BE2C (cell line): Measurements from ENCODE around the gene NNMT.

Source experiments
- DNase-seq: peaks from one replicate; pipeline ENCODE4 v3.0.0-alpha.2; 2020
- H3K27me3 ChIP-seq: fragments of 250-450 bp; sonication (Bioruptor Pico); 2 replicates; pipeline ENCODE4 v1.5.1; 2020; ENCODE audit warnings: mild to moderate bottlenecking
- H3K36me3 ChIP-seq: fragments of 250-450 bp; sonication (Bioruptor Pico); 2 replicates; pipeline ENCODE4 v1.5.1; 2020; ENCODE audit warnings: mild to moderate bottlenecking
- H3K4me1 ChIP-seq: fragments of 250-450 bp; sonication (Bioruptor Pico); 2 replicates; pipeline ENCODE4 v1.5.1; 2020
- H3K4me3 ChIP-seq: 2 replicates; pipeline ENCODE4 v1.5.1; 2011; ENCODE audit warnings: low read depth, low read length
- H3K9me3 ChIP-seq: fragments of 250-450 bp; sonication (Bioruptor Pico); 2 replicates; pipeline ENCODE4 v1.5.1; 2020
- TF ChIP-seq, protein P1 (sequence below): IDR thresholded peaks from 2 replicates; pipeline ENCODE4 v1.5.1; 2012; ENCODE audit warnings: mild to moderate bottlenecking, low read depth, low read length

NNMT gene

DNA sequence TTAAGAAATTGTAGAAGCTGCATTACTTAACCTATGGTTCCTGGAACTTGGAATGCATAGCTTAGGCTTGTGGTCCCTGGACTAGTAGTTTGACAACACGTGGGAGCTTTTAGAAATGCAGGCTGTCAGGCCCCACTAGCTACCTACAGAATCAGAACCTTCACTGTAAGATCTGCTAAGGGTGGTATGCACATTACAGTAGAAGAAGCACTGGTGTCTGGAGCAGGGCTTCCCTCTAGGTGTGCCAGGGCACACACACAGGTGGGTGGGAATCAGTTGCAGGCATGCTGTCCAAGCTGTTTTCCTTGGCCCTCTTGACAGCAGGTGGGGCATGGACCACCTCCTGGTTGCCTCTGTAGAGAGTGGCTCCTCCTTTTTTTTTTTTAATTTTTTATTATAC, 8.8 kb downstream of the NNMT start:
- H3K4me3 ChIP-seq, result no peak overlapping the region
- no peaks in the 10 kb centered on the region for H3K36me3 ChIP-seq
- TF ChIP-seq, protein P1, sequence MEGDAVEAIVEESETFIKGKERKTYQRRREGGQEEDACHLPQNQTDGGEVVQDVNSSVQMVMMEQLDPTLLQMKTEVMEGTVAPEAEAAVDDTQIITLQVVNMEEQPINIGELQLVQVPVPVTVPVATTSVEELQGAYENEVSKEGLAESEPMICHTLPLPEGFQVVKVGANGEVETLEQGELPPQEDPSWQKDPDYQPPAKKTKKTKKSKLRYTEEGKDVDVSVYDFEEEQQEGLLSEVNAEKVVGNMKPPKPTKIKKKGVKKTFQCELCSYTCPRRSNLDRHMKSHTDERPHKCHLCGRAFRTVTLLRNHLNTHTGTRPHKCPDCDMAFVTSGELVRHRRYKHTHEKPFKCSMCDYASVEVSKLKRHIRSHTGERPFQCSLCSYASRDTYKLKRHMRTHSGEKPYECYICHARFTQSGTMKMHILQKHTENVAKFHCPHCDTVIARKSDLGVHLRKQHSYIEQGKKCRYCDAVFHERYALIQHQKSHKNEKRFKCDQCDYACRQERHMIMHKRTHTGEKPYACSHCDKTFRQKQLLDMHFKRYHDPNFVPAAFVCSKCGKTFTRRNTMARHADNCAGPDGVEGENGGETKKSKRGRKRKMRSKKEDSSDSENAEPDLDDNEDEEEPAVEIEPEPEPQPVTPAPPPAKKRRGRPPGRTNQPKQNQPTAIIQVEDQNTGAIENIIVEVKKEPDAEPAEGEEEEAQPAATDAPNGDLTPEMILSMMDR, result no peak
- no peaks in the 10 kb centered on the region for H3K4me1 ChIP-seq
- H3K9me3 ChIP-seq, result no peaks in the 10 kb centered on the region
- H3K27me3 ChIP-seq, result peaks cover 39% of the 10 kb centered on the region
- no peak for DNase-seq

DNA sequence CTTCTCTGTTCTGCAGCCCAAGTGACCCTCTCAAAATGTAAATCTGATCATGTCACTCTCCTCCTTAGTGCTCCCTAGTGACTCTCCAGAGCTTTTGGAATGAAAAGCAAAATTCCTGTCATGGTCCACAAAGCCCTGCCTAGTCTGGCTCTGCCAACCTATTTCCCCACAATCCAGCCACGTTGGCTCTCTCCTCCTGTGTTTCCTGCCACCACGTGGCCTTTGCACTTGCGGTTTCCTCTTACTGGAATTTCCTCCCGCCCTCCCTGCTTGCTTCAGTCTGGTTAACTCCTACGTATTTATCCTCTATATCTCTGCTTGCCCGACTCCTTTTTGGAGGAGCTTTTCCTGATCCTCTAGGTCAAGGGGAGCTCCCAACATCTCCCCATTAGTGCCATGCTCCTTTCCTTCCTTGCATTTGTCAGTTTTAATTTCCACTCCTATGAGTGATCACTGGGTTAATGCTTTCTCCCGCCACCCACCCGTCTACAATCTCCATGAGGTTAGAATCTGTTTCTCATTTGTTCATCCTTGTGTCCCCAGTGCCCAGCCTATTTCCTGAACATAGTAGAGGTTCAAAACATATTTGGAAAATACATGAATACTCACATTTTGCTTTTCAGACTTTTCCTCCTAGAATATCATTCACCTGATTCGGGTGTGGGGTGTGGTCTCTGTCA, 11.5 kb downstream of the NNMT start:
- no peak for DNase-seq
- peaks cover 47% of the 10 kb centered on the region for H3K27me3 ChIP-seq
- H3K9me3 ChIP-seq, result no peaks in the 10 kb centered on the region
- H3K4me3 ChIP-seq, result no peak overlapping the region
- no peaks in the 10 kb centered on the region for H3K36me3 ChIP-seq
- TF ChIP-seq, protein P1, result no peak
- H3K4me1 ChIP-seq, result no peaks in the 10 kb centered on the region

DNA sequence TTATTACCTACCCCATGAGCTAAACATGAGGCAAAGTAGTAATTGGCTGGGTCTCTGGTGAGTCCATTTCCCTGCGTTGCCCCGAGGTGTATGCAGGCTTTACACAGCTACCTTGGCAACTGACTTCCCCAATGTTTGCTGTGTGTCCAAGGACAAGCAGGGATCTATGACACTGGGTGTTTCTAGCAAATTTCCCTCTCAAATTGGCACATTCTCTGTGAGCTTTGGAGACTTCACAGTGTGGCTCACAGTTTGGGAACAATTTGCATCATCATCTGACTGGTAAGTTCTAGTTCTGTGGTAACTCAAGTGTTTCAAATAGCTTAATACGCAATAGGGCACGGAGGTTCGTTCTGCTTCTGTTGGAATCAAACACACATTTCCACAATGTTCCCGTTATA, 12.5 kb downstream of the NNMT start:
- Histone ChIP-seq H3K4me3 (no peak overlapping the region), H3K27me3 (peaks cover 47% of the 10 kb centered on the region), H3K36me3 (no peaks in the 10 kb centered on the region), H3K9me3 (no peaks in the 10 kb centered on the region), H3K4me1 (no peaks in the 10 kb centered on the region)
- TF ChIP-seq, protein P1, result no peak
- no peak for DNase-seq

DNA sequence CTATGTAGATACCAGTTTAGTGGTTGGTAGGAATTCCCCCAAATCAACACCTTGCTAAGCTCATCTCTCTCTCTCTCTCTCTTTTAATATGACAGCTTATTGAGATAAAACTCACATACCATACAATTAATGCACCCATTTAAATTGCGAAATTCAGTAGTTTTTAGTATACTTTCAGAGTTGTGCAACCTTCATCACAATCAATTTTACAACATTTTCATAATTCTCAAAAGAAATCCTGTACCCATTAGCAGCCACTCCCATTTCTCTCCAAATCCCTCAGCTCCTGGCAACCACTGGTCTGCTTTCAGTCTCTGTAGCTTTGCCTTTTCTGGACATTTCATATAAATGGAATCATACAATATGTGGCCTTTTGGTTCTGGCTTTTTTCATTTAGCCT, 13.3 kb downstream of the NNMT start:
- no peaks in the 10 kb centered on the region for H3K36me3 ChIP-seq
- H3K27me3 ChIP-seq, result peaks cover 47% of the 10 kb centered on the region
- no peaks in the 10 kb centered on the region for H3K4me1 ChIP-seq
- TF ChIP-seq, protein P1, result no peak
- no peak for DNase-seq
- H3K4me3 ChIP-seq, result no peak overlapping the region
- H3K9me3 ChIP-seq, result no peaks in the 10 kb centered on the region

DNA sequence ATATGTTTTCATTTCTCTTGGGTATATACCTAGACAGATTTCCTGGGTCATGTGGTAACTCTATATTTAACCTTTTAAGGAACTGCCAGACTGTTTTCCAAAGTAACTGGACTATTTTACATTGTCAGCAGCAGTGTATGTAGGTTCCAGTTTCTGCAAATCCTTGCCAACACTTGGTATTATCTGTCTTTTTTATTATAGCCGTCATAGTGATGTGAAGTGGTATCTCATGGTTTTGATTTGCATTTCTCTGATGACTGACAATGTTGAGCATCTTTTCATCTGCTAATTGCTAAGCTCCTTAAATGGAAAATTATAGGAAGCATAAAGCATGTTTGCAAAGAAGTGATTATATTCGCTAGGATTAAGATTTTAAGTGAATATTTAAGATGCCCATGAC, 13.9 kb downstream of the NNMT start:
- H3K4me1 ChIP-seq, result no peaks in the 10 kb centered on the region
- no peak for DNase-seq
- TF ChIP-seq, protein P1, result no peak
- H3K4me3 ChIP-seq, result no peak overlapping the region
- H3K27me3 ChIP-seq, result peaks cover 50% of the 10 kb centered on the region
- H3K9me3 ChIP-seq, result no peaks in the 10 kb centered on the region
- H3K36me3 ChIP-seq, result no peaks in the 10 kb centered on the region

DNA sequence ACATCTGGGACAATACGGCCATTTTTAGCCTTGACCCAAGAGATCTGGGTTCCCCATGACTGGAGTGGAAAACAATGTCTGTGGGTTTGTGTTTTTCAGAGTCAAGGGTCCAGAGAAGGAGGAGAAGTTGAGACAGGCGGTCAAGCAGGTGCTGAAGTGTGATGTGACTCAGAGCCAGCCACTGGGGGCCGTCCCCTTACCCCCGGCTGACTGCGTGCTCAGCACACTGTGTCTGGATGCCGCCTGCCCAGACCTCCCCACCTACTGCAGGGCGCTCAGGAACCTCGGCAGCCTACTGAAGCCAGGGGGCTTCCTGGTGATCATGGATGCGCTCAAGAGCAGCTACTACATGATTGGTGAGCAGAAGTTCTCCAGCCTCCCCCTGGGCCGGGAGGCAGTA, 15.7 kb downstream of the NNMT start:
- Histone ChIP-seq H3K27me3 (peaks cover 55% of the 10 kb centered on the region), H3K36me3 (no peaks in the 10 kb centered on the region), H3K4me3 (no peak overlapping the region), H3K9me3 (no peaks in the 10 kb centered on the region), H3K4me1 (no peaks in the 10 kb centered on the region)
- no peak for DNase-seq
- TF ChIP-seq, protein P1, result no peak
